GM19193 (cell line): ENCODE measurements around the gene MAP3K7.

Experiments
- POLR2A ChIP-seq: IDR thresholded peaks from 4 replicates; pipeline ENCODE4 v1.6.1; 2011; ENCODE audit not compliant: insufficient read depth, insufficient read length; ENCODE audit errors: extremely low read depth

Gene MAP3K7

DNA sequence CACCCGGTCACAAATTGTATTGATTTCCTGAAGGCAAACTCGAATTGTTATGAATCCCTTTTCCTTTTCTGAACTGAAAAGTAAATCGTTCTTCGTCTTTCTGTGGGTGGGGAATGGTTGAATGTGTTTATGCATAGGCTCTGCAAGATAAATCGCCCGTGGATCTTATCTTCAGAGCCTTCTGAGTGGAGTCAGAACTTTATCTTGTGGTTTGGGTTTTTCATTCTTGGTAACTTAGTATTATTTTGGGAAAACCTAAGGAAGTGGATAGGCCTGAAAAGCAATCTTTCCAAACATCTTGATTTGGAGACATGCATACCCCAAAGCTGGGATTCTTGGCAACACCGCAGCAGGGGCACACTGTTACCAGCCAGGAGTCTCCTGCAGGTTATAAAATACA lies 122.4 kb downstream of the MAP3K7 start:
- no peak for TF ChIP-seq POLR2A

DNA sequence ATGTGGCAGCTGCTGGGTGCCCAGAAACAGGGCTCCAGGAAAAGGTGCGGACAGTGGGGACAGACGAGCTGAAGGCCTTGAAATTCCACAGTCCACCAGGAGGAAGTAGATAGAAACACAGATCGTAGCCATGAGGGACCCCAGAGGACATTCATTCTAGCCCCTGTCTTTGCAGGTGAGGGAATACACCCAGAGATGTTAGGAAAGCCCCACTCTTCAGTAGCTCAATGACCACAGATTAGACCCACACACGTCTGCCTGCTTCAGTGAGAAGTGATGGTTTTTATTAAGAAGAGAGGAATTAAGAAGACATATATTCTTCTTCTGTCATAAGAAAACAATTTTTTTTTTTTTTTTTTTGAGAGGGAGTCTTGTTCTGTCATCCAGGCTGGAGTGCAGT lies 123.0 kb downstream of the MAP3K7 start:
- no peak for TF ChIP-seq POLR2A
